Smooth muscle cell (in vitro differentiated cells): Measurements from ENCODE around the gene TNFRSF9. TPM values are rescaled to one million over a fixed set of nuclear protein-coding genes. Genes with fewer than 3 reads are reported as not detected.

Source experiments
- DNase-seq: peaks from one replicate; lab custom pipeline; 2025; ENCODE audit not compliant: unreplicated experiment; lab: John Stamatoyannopoulos, UW
- H2AFZ ChIP-seq: fragments of 200-600 bp; sonication (generic); 2 replicates; pipeline ENCODE4 v1.6.0; 2016; ENCODE audit warnings: antibody characterized with exemption, low read depth, mild to moderate bottlenecking
- H3F3A ChIP-seq: fragments of 200-600 bp; sonication (generic); 2 replicates; pipeline ENCODE4 v1.6.0; 2017; ENCODE audit warnings: antibody characterized with exemption, low read depth
- H3K27ac ChIP-seq: fragments of 200-600 bp; sonication (generic); 2 replicates; pipeline ENCODE4 v1.5.1; 2016; ENCODE audit warnings: low read depth, mild to moderate bottlenecking
- H3K27me3 ChIP-seq: fragments of 200-600 bp; sonication (generic); 2 replicates; pipeline ENCODE4 v1.6.1; 2016; ENCODE audit warnings: low read depth, mild to moderate bottlenecking
- H3K36me3 ChIP-seq: fragments of 200-600 bp; sonication (generic); 2 replicates; pipeline ENCODE4 v1.5.1; 2016; ENCODE audit warnings: low read depth
- H3K4me1 ChIP-seq: fragments of 200-600 bp; sonication (generic); 2 replicates; pipeline ENCODE4 v1.5.1; 2016; ENCODE audit warnings: low read depth
- H3K4me2 ChIP-seq: fragments of 200-600 bp; sonication (generic); 2 replicates; pipeline ENCODE4 v1.6.0; 2016; ENCODE audit warnings: mild to moderate bottlenecking
- H3K4me3 ChIP-seq: fragments of 200-600 bp; sonication (generic); 2 replicates; pipeline ENCODE4 v1.5.1; 2016; ENCODE audit warnings: mild to moderate bottlenecking
- H3K79me2 ChIP-seq: fragments of 200-600 bp; sonication (generic); 2 replicates; pipeline ENCODE4 v1.6.0; 2016; ENCODE audit warnings: low read depth, mild to moderate bottlenecking
- H3K9ac ChIP-seq: fragments of 200-600 bp; sonication (generic); 2 replicates; pipeline ENCODE4 v1.6.0; 2016; ENCODE audit warnings: low read depth
- H3K9me3 ChIP-seq: fragments of 200-600 bp; sonication (generic); replicated peaks from 2 replicates; pipeline ENCODE4 v1.5.1; 2016; ENCODE audit warnings: low read depth
- H4K20me1 ChIP-seq: fragments of 200-600 bp; sonication (generic); 2 replicates; pipeline ENCODE4 v1.6.0; 2016; ENCODE audit warnings: low read depth
- CTCF ChIP-seq: fragments of 200-600 bp; sonication (generic); IDR thresholded peaks from 2 replicates; pipeline ENCODE4 v1.5.1; 2017; ENCODE audit warnings: borderline replicate concordance, mild to moderate bottlenecking, antibody characterized with exemption; ENCODE audit not compliant: insufficient read depth, poor library complexity, severe bottlenecking
- WGBS: methylation state at CpG from one replicate; pipeline ENCODE4 v1.1.7; 2016; ENCODE audit warnings: low lambda C conversion rate; 5-methylcytosine and 5-hydroxymethylcytosine counted together
- polyA plus RNA-seq: library from polyadenylated mRNA; unstranded; fragments of >200 nt; fragmentation: Nextera tagmentation; extraction: Ambion mirVana; gene quantifications from 2 replicates; pipeline ENCODE4 v1.2.1, GENCODE V29; 2016
- total RNA-seq: library from RNA; depleted of rRNA; stranded (reverse); fragments of >200 nt; gene quantifications from 2 replicates; pipeline ENCODE4 v1.2.3, GENCODE V29; 2014

The TNFRSF9 gene
- total and polyA plus RNA-seq, 2 experiments from 2014 or later, result 0.09 to 0.45 TPM

DNA sequence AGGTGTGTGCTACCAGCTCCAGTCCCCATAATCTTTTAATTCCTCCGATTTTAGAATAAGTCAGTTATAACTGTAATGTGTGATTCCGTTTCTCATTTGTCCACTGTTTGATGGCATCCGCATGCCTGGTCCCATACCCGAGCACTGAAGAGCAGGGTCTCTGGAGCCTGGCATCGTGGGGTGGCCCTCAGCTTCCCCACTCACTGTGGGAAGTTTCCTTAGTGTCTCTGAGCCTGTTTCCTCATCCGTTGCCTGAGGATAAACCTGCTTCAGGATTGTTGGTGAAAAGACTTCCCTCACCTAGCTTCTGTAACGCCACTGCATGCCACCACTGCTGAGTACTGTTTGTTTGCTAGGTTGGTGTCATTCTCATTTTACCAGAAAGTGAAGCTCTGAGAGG lies 40.3 kb upstream of the TNFRSF9 start:
- no peaks in the 10 kb centered on the region for H3K27me3 ChIP-seq
- no peak overlapping the region for H2AFZ ChIP-seq
- H3K27ac ChIP-seq, result no peak overlapping the region
- peaks cover 30% of the 10 kb centered on the region for H4K20me1 ChIP-seq
- 89% methylated on average over 7 of the region's 7 CpGs for WGBS
- H3K9me3 ChIP-seq, result no peaks in the 10 kb centered on the region
- no peak overlapping the region for H3K4me2 ChIP-seq
- H3K36me3 ChIP-seq, result peaks cover 16% of the 10 kb centered on the region
- H3K4me1 ChIP-seq, result no peaks in the 10 kb centered on the region
- no peak overlapping the region for H3K4me3 ChIP-seq
- no peak overlapping the region for H3K9ac ChIP-seq
- peaks cover 5% of the 10 kb centered on the region for H3K79me2 ChIP-seq
- no peak for TF ChIP-seq CTCF
- H3F3A ChIP-seq, result peaks cover 10% of the 10 kb centered on the region
- no peak for DNase-seq

DNA sequence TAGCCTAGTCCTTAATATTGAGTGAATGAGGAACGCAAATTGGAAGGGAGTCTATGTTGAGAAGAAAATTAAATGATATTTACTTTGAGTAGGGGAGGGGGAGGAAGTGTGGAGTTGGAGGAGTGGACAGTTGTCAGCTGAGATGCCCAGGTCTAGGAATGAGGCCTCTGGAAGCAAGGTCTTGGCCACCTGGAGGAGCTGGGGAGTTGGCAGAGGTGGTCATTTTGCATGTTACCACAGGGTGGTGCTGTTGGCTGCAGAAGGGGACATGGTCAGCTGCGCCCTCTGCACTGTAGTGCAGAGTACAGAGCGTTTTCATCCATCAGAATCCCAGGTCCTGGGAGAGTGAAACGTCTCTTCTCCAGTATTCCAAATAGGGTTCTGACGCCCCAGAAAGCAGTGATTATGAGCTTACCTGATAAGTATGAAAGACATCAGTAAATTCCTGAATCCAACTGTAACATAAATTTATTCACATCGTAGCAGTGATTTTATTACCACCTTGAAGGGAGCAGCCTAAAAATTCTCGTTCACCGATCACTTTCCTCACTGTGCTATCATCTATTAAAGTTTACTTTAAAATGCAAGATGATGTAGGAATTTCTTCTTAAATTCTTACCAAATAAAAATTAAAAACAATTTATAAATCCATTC lies 34.7 kb upstream of the TNFRSF9 start:
- WGBS, result 69% methylated on average over 8 of the region's 8 CpGs
- Histone ChIP-seq H3K36me3 (peaks cover 14% of the 10 kb centered on the region), H3F3A (peaks cover 3% of the 10 kb centered on the region), H2AFZ (no peak overlapping the region), H3K4me2 (no peak overlapping the region), H3K9me3 (no peaks in the 10 kb centered on the region), H3K27ac (no peak overlapping the region), H3K27me3 (no peaks in the 10 kb centered on the region), H3K4me1 (no peaks in the 10 kb centered on the region), H3K9ac (no peak overlapping the region), H3K4me3 (no peak overlapping the region), H4K20me1 (peaks cover 37% of the 10 kb centered on the region), H3K79me2 (peaks cover 19% of the 10 kb centered on the region)
- DNase-seq, result peak; percentile 6
- TF ChIP-seq CTCF, result peak; percentile 81

DNA sequence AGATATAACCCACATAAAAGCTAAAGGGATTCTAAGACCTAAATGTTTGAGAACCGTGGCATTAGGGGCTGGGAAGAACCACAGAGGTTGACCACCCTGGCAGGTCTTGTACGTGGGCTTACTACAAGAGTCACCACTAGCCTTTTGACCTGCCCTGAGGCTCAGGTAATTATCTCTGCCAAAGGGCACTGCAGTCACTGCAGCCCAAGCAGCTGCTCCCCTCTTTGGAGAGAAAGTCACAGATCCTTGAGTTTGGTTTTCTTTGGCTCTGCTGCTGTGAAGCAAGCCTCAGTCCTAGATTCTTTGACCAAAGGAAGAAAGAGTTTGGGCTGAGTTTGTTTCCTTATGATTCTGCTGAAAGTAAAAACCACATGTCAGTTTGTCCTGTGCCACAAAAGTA lies 32.4 kb upstream of the TNFRSF9 start:
- no peak for TF ChIP-seq CTCF
- DNase-seq, result no peak
- no peaks in the 10 kb centered on the region for H3K9me3 ChIP-seq
- no peak overlapping the region for H3K9ac ChIP-seq
- H2AFZ ChIP-seq, result no peak overlapping the region
- peaks cover 52% of the 10 kb centered on the region for H4K20me1 ChIP-seq
- peaks cover 29% of the 10 kb centered on the region for H3K36me3 ChIP-seq
- 100% methylated on average over 2 of the region's 2 CpGs for WGBS
- H3F3A ChIP-seq, result no peaks in the 10 kb centered on the region
- H3K79me2 ChIP-seq, result peaks cover 22% of the 10 kb centered on the region
- H3K4me1 ChIP-seq, result no peaks in the 10 kb centered on the region
- no peak overlapping the region for H3K4me3 ChIP-seq
- H3K4me2 ChIP-seq, result no peak overlapping the region
- H3K27ac ChIP-seq, result no peak overlapping the region
- no peaks in the 10 kb centered on the region for H3K27me3 ChIP-seq

DNA sequence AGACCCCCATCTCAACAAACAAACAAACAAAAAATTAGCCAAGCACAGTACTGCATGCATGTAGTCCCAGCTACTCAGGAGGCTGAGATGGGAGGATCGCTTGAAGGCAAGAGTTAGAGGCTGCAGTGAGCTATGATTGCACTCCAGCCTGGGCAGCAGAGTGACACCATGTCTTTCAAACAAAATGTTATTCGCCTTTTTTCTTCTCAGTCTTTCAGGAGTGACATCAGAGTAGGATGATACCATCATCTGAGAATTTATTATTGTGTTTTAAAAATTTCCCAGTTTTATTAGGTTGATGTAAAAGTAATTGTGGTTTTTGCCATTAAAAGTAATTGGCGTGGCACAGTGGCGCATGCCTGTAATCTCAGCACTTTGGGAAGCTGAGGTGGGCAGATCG lies 31.6 kb upstream of the TNFRSF9 start:
- Histone ChIP-seq H3F3A (no peaks in the 10 kb centered on the region), H3K27me3 (no peaks in the 10 kb centered on the region), H3K9me3 (no peaks in the 10 kb centered on the region), H4K20me1 (peaks cover 60% of the 10 kb centered on the region), H3K4me3 (no peak overlapping the region), H3K27ac (no peak overlapping the region), H3K4me1 (no peaks in the 10 kb centered on the region), H3K9ac (no peak overlapping the region), H2AFZ (no peak overlapping the region), H3K4me2 (no peak overlapping the region), H3K79me2 (peaks cover 30% of the 10 kb centered on the region), H3K36me3 (peaks cover 25% of the 10 kb centered on the region)
- 98% methylated on average over 5 of the region's 5 CpGs for WGBS
- no peak for TF ChIP-seq CTCF
- DNase-seq, result no peak
